GM10847 (cell line): ENCODE measurements around the gene RNF31.

ENCODE experiments used
- POLR2A ChIP-seq: IDR thresholded peaks from 2 replicates; pipeline ENCODE4 v1.6.1; 2011; ENCODE audit not compliant: insufficient read length; ENCODE audit errors: extremely low read depth

RNF31 gene

DNA sequence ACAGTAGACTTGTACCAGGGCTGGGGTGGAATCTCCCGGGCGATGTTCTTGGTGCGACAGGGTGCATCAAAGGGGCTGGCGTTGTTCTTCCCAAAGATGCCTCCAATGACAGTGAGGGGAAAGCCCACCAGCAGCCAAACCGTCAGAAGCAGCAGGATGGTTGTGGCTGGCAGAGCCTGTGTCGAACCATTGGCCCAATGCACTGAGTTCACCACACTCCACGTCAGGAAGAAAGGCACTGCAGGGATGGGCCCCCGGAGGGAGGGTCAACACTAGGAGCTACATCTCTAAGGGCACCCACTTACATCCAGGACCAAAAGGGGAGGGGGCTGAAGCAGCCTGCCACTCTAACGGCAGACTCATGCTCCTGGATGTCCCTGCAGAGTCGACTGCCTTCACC is 43.1 kb downstream of the RNF31 start:
- no peak for TF ChIP-seq POLR2A

DNA sequence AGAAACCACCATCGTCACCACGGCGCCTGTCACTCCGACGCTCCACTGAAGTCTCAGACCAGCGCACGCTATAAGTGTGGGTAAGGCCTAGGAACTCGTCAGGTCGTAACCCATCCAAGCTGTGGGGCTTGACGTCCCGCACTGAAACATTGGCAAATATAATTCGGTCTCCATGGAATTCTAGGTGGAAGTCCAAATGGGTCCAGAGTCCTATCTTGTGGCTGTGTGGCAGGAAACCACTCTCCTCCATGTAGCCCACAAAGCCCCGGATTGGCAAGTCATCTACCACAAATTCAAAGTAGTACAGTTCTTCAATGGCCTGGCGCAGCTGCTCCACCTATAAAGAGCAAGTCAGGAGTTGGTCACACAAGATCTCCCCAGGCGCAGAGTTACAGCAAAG is 45.6 kb downstream of the RNF31 start:
- TF ChIP-seq POLR2A, result no peak

DNA sequence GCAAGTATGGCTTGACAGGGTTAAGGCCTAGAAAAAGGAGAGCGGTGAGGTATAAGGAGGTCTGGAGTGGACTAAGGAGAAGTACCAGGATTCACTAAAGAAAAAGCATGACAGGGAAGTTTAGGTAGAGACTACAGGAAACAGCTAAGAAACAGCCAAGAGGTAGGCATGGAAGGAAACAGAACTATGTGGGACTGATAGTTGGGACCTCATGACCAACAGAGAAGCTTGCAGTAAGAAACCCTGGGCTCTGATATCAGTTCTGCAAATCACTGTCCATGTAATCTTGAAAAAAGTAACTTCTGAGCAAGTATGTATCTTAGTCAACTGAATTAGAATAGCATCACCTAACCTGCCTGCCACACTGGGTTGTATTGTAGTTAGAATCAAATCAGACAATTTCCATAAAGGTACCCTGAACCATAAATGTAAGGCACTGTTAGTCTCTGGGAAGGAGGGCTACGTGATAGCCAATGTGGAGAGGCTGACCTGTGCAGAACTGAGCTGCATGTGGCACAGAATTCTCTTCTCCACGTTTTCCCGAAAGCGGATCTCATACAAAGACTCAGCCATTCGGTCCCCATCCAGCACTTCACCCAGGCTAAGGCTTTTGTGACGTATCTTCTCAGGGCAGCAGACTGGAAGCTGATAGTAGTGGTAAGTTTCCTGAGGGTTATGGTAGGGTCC is 47.0 kb downstream of the RNF31 start:
- TF ChIP-seq POLR2A, result no peak

DNA sequence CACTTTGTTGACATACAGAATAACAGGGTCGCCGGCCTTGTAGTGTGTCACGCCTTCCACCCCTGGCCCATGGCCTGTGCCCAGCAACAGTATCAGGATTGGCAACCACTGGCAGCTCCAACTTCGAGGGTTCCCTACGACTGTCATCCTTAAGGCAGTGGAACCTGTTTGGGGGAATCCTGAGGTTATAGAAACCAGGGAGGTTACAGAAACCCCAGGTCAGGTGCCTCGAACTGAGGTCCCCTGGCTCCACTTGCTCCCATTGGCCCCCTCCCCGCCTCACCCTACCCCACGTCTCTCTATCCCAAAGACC is 47.5 kb downstream of the RNF31 start:
- TF ChIP-seq POLR2A, result no peak

DNA sequence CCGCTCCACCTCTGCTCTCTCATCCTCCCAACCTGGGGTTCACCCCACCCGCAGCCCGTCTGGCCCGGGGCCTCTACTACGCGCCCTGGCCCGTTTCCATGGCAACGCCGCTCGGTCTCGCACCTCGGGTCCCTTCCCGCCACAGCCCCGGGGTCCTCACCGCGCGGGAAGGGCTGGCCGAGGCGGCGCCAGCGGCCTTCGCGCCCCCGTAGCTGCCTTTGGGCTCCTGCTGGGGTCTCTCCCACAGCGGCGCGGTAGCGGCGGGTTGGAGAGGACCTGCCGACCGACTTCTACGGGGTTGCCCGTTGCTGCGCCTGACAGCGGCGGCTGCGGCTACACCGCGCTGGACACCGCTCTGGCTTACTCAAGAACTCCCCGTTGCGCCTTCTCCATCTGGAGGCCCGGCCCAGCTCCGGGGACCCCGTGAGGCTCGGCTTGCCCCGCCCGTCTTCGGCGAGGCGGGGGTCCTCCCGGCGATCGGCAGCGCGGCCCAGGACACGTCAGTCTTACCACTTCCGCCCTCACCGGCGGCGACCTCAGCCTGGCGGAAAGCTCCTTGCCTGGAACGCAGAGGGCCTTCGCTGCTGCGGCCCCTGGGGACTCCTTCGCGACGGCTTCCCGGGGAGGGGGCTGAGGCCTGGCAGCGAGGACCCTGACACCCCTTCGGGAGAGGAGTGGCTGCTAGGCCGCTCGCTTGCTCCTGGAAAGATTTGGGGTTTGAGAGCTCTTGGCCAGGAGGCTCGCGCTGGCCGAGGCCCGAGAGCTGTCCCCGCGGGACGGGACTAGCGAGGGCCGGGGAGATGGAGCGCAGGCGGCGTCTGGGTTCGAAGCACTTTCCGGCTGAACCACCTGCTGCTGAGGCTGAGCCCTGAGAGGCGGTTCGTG is 48.1 kb downstream of the RNF31 start, which contains the start of gene TM9SF1:
TSS of gene TM9SF1 (minus strand) at position 256 of the 885 bp plus-strand sequence. CDS start 422 bp downstream, outside the sequence.
- peak; percentile 56 for TF ChIP-seq POLR2A

- no peak for TF ChIP-seq POLR2A
Observed at GRCh38 chr14:24196071-24197055, 49.1 kb downstream of the RNF31 start.

- no peak for TF ChIP-seq POLR2A
Observed at GRCh38 chr14:24197056-24197450, 49.8 kb downstream of the RNF31 start.

DNA sequence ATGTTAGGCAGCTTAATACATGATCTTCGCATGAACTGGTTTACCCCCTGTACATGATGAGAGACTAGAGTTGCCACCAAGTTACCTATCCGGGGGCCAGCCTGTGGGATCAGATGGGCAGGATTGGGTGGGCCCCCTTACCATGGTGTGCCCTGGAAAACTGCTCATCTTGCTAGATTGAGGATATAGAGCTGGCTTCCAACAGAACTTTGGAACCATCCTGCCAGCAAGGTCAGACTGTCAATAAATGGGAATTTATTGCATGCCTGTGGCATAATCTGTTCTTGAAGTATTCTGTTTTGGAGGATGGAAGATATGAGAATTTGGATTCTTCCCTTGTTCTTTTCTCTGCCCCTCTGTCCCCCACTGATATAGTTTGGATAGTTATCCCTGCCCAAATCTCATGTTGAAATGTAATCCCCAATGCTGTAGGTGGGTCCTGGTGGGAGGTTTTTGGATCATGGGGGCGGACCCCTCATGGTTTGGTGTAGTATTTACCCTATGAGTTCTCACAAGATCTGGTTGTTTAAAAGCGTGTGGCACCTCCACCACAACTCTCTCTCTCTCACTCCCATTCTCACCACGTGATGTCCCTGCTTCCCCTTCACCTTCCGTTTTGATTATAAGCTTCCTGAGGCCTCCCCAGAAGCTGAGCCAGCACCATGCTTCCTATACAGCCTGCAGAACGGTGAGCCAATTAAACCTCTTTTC is 51.7 kb downstream of the RNF31 start:
- no peak for TF ChIP-seq POLR2A

DNA sequence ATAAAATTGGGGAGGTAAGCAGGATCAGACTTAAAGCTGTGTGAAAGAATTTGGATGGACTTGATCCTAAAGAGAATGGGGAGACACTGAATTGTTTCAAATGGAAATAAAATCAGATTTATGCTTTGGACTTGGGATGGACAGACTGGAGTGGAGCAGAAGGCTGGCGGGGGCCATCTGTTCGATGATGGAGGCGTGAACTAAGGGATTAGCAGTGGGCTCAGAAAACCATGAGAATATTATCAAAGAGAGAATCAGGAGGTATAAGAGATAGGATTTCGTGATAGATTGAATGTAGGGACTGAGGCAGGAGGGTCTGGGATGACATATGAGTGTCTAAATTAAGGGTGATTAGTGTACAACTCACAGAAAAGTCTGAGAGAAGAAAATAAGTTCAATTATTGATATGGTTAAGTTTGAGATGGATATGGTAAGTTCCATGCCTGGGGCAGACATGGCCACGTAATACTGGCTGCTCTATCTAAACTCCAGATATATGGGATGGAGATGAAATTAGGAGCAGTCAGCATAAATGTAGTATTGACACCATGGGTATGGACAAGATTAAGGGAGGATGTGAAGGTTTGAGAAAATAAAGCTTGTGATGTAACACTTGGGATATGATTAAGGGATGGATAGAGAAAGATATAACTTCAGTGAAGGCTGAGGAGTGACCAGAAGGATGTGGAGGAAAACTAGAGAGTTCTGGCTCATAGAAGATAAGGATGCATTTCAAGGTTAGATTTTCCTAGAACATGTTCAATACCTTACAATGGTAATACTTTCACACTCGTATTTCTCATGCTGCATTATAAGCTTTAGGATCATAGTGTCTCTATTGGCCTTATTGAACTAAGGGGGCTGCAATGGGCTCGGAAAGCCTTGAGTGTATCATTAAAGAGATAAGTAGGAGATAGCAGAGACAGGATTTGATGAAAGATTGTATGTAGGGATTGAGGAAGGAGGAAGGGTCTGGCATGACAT is 57.2 kb downstream of the RNF31 start:
- TF ChIP-seq POLR2A, result no peak

DNA sequence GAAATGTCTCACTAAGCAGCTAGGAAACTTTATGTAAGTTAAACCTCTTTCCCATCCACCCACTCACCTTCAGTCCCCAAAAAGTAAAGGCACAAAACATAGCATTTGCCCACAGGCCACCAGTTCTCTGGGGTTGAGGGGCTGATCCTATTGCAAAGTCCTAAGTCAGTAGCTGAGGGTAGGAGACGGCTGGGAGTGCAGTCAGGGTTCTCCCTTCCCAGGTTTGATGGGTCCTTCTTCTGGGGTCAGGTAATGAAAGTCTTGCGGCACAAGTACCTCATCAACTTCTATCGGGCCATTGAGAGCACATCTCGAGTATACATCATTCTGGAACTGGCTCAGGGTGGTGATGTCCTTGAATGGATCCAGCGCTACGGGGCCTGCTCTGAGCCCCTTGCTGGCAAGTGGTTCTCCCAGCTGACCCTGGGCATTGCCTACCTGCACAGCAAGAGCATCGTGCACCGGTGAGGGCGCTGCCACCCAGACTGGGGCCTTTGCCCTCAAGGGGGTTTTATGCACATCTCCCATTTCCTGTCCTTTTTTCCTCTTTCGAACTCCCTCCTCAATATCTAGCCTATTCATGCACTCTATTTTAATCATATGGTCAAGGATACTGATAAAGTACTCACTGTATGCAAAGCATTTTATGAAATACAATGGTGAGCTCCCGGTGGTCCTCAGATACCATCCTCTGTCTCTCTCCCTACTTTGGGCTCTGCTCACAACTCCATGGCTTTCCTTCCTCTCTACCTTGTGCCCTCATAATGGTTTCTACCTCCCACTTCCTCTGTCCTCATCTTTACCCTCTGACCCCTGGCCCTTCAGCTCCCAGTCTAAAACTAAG is 59.2 kb downstream of the RNF31 start:
- no peak for TF ChIP-seq POLR2A

DNA sequence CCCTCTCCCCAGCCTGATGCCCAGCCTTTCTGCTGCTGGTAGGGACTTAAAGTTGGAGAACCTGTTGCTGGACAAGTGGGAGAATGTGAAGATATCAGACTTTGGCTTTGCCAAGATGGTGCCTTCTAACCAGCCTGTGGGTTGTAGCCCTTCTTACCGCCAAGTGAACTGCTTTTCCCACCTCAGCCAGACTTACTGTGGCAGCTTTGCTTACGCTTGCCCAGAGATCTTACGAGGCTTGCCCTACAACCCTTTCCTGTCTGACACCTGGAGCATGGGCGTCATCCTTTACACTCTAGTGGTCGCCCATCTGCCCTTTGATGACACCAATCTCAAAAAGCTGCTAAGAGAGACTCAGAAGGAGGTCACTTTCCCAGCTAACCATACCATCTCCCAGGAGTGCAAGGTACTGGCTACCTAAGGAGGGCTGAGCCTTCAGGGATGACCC is 59.8 kb downstream of the RNF31 start:
- no peak for TF ChIP-seq POLR2A

GRCh38 chr14:24207625-24208024 is 60.3 kb downstream of the RNF31 start:
- no peak for TF ChIP-seq POLR2A
